ENCODE data around the gene SSUH2.

The SSUH2 gene

GRCh38 chr3:8673083-8673737 is 28.6 kb upstream of the SSUH2 start:
- no peaks in the 10 kb centered on the region for H3K4me1 ChIP-seq (ENCODE audit: control insufficient read depth, insufficient read depth, low read length)
- H3K27me3 ChIP-seq (ENCODE audit: control insufficient read depth, insufficient read depth, low read length), result peaks cover 14% of the 10 kb centered on the region
- H3K27ac ChIP-seq (ENCODE audit: low read depth, low read length), result no peak overlapping the region
- H3K9ac ChIP-seq (ENCODE audit: low read length), result no peak overlapping the region
- no peaks in the 10 kb centered on the region for H3K9me3 ChIP-seq (ENCODE audit: control insufficient read depth, insufficient read depth, low read depth, low read length)
- no peak overlapping the region for H3K4me3 ChIP-seq (ENCODE audit: low read depth, low read length)
- H3K36me3 ChIP-seq (ENCODE audit: control insufficient read depth, insufficient read depth, low read length), result no peaks in the 10 kb centered on the region

GRCh38 chr3:8669019-8669418 is 24.4 kb upstream of the SSUH2 start:
- Histone ChIP-seq H3K9ac (ENCODE audit: low read length) (no peak overlapping the region), H3K27me3 (ENCODE audit: control insufficient read depth, insufficient read depth, low read length) (peaks cover 22% of the 10 kb centered on the region; the same call in 1 of the 2 replicates), H3K9me3 (ENCODE audit: control insufficient read depth, insufficient read depth, low read depth, low read length) (no peaks in the 10 kb centered on the region), H3K36me3 (ENCODE audit: control insufficient read depth, insufficient read depth, low read length) (no peaks in the 10 kb centered on the region), H3K27ac (ENCODE audit: low read depth, low read length) (no peak overlapping the region), H3K4me1 (ENCODE audit: control insufficient read depth, insufficient read depth, low read length) (no peaks in the 10 kb centered on the region), H3K4me3 (ENCODE audit: low read depth, low read length) (no peak overlapping the region)

- Histone ChIP-seq H3K27me3 (ENCODE audit: control insufficient read depth, insufficient read depth, low read length) (peaks cover 22% of the 10 kb centered on the region; the same call in 1 of the 2 replicates), H3K27ac (ENCODE audit: low read depth, low read length) (no peak overlapping the region), H3K36me3 (ENCODE audit: control insufficient read depth, insufficient read depth, low read length) (no peaks in the 10 kb centered on the region), H3K9me3 (ENCODE audit: control insufficient read depth, insufficient read depth, low read depth, low read length) (no peaks in the 10 kb centered on the region), H3K4me3 (ENCODE audit: low read depth, low read length) (no peak overlapping the region), H3K4me1 (ENCODE audit: control insufficient read depth, insufficient read depth, low read length) (no peaks in the 10 kb centered on the region), H3K9ac (ENCODE audit: low read length) (no peak overlapping the region)
These were observed 23.6 kb upstream of the SSUH2 start for GRCh38 chr3:8668216-8668615.

DNA sequence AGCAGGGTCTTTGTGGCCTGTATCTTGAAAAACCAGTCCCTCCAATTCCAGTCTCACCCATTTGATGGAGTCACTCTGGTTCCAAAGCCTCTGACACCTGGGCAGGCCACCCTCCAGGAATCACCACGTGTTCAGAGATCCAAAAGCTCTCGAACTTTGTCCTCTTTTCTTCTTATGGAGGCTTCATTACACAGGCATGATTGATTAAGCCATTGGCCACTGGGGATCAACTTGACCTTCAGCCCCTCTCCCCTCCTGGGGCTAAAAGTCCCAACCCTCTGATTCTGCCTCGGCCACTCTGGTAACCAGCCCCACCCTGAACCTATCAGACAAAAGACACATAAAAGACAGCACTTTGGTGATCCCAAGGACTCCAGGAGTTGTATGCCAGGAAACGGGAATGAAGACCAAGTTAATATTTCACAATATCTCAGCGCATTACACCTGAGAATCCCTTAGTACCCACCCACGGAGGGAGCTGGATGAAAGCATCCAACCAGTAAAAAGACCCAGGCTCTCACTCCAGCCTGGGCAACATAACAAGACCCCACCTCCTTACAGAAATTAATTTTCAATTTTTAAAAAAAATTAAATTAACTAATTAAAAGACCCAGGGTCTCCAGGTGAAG is 23.0 kb upstream of the SSUH2 start:
- Histone ChIP-seq H3K9me3 (ENCODE audit: control insufficient read depth, insufficient read depth, low read depth, low read length) (no peaks in the 10 kb centered on the region), H3K27ac (ENCODE audit: low read depth, low read length) (no peak overlapping the region), H3K4me3 (ENCODE audit: low read depth, low read length) (no peak overlapping the region), H3K27me3 (ENCODE audit: control insufficient read depth, insufficient read depth, low read length) (peaks cover 22% of the 10 kb centered on the region; the same call in 1 of the 2 replicates), H3K4me1 (ENCODE audit: control insufficient read depth, insufficient read depth, low read length) (no peaks in the 10 kb centered on the region), H3K9ac (ENCODE audit: low read length) (no peak overlapping the region), H3K36me3 (ENCODE audit: control insufficient read depth, insufficient read depth, low read length) (no peaks in the 10 kb centered on the region)

GRCh38 chr3:8665407-8665896 is 20.9 kb upstream of the SSUH2 start:
- H3K27ac ChIP-seq (ENCODE audit: low read depth, low read length), result no peak overlapping the region

DNA sequence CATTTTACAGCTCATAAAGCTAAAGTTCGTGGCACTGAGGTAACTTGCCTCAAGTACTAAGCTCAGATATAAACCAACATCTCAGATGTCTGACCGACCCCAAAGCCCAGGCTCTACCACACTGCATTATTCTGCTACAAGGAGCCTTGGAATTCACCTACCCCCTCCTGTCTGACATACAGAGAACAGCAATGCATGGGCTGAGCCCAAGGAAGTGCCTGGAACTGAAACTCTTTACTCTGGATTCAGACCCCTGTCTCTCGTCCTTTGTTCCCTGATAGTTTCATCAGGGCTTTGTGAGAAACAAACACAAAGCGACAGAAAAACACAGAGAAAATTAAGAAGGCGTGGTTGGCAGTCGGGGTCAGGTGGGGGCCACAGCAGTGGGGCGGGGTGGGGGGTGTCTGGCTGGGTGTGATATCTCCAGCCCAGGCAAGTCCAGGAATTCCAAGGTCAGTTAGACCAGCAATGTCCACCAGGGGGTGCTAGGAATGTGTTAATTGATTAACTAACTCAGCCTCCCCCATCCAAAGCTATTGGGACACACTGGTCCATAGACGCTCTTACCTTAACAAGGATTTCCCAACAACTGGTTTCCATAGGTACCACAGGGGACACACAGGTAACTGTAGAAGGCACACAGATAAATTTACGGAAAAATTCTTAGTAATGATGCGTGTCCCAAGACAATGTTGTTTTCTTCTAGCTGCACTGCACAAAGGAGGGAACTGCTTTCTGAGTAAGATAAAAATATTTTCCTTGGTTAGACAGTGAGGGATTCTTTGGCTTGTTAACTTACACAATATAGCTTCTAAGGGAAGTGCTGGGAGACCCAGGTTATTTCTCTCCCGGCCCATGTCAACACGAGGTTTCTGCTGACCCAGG is 18.8 kb upstream of the SSUH2 start:
- no peak overlapping the region for H3K27ac ChIP-seq (ENCODE audit: low read depth, low read length)
- H3K36me3 ChIP-seq (ENCODE audit: control insufficient read depth, insufficient read depth, low read length), result no peaks in the 10 kb centered on the region
- peaks cover 12% of the 10 kb centered on the region for H3K4me1 ChIP-seq (ENCODE audit: control insufficient read depth, insufficient read depth, low read length)
- H3K4me3 ChIP-seq (ENCODE audit: low read depth, low read length), result no peak overlapping the region
- no peak overlapping the region for H3K9ac ChIP-seq (ENCODE audit: low read length)
- H3K27me3 ChIP-seq (ENCODE audit: control insufficient read depth, insufficient read depth, low read length), result peaks cover 14% of the 10 kb centered on the region; the same call in 1 of the 2 replicates
- no peaks in the 10 kb centered on the region for H3K9me3 ChIP-seq (ENCODE audit: control insufficient read depth, insufficient read depth, low read depth, low read length)

More at GRCh38 chr3:8665407-8665896, 20.9 kb upstream of the SSUH2 start:
- Histone ChIP-seq H3K9ac (ENCODE audit: low read length) (no peak overlapping the region), H3K4me1 (ENCODE audit: control insufficient read depth, insufficient read depth, low read length) (peaks cover 6% of the 10 kb centered on the region), H3K4me3 (ENCODE audit: low read depth, low read length) (no peak overlapping the region), H3K36me3 (ENCODE audit: control insufficient read depth, insufficient read depth, low read length) (no peaks in the 10 kb centered on the region), H3K27me3 (ENCODE audit: control insufficient read depth, insufficient read depth, low read length) (peaks cover 17% of the 10 kb centered on the region; the same call in 1 of the 2 replicates), H3K9me3 (ENCODE audit: control insufficient read depth, insufficient read depth, low read depth, low read length) (no peaks in the 10 kb centered on the region)

GRCh38 chr3:8662594-8662993 is 18.0 kb upstream of the SSUH2 start:
- Histone ChIP-seq H3K9ac (ENCODE audit: low read length) (no peak overlapping the region), H3K4me3 (ENCODE audit: low read depth, low read length) (no peak overlapping the region), H3K27me3 (ENCODE audit: control insufficient read depth, insufficient read depth, low read length) (peaks cover 14% of the 10 kb centered on the region; the same call in 1 of the 2 replicates), H3K9me3 (ENCODE audit: control insufficient read depth, insufficient read depth, low read depth, low read length) (no peaks in the 10 kb centered on the region), H3K4me1 (ENCODE audit: control insufficient read depth, insufficient read depth, low read length) (peaks cover 12% of the 10 kb centered on the region), H3K27ac (ENCODE audit: low read depth, low read length) (no peak overlapping the region), H3K36me3 (ENCODE audit: control insufficient read depth, insufficient read depth, low read length) (no peaks in the 10 kb centered on the region)

- H3K27ac ChIP-seq (ENCODE audit: low read depth, low read length), result no peak overlapping the region
- no peak overlapping the region for H3K4me3 ChIP-seq (ENCODE audit: low read depth, low read length)
- no peaks in the 10 kb centered on the region for H3K36me3 ChIP-seq (ENCODE audit: control insufficient read depth, insufficient read depth, low read length)
- H3K9ac ChIP-seq (ENCODE audit: low read length), result no peak overlapping the region
- H3K4me1 ChIP-seq (ENCODE audit: control insufficient read depth, insufficient read depth, low read length), result peaks cover 12% of the 10 kb centered on the region
- H3K9me3 ChIP-seq (ENCODE audit: control insufficient read depth, insufficient read depth, low read depth, low read length), result no peaks in the 10 kb centered on the region
- H3K27me3 ChIP-seq (ENCODE audit: control insufficient read depth, insufficient read depth, low read length), result peaks cover 5% of the 10 kb centered on the region; the same call in 1 of the 2 replicates
These were observed 15.8 kb upstream of the SSUH2 start for GRCh38 chr3:8660175-8661118.

- H3K9ac ChIP-seq (ENCODE audit: low read length), result no peak overlapping the region
- peaks cover 12% of the 10 kb centered on the region for H3K4me1 ChIP-seq (ENCODE audit: control insufficient read depth, insufficient read depth, low read length)
- H3K9me3 ChIP-seq (ENCODE audit: control insufficient read depth, insufficient read depth, low read depth, low read length), result no peaks in the 10 kb centered on the region
- no peaks in the 10 kb centered on the region for H3K36me3 ChIP-seq (ENCODE audit: control insufficient read depth, insufficient read depth, low read length)
- no peaks in the 10 kb centered on the region; the same call in 1 of the 2 replicates for H3K27me3 ChIP-seq (ENCODE audit: control insufficient read depth, insufficient read depth, low read length)
- H3K4me3 ChIP-seq (ENCODE audit: low read depth, low read length), result no peak overlapping the region
- H3K27ac ChIP-seq (ENCODE audit: low read depth, low read length), result no peak overlapping the region
These were observed 14.6 kb upstream of the SSUH2 start for GRCh38 chr3:8659242-8659641.

Data from HUES6 (cell line).